Measurements from ENCODE around the gene ELP5.

The ELP5 gene

DNA sequence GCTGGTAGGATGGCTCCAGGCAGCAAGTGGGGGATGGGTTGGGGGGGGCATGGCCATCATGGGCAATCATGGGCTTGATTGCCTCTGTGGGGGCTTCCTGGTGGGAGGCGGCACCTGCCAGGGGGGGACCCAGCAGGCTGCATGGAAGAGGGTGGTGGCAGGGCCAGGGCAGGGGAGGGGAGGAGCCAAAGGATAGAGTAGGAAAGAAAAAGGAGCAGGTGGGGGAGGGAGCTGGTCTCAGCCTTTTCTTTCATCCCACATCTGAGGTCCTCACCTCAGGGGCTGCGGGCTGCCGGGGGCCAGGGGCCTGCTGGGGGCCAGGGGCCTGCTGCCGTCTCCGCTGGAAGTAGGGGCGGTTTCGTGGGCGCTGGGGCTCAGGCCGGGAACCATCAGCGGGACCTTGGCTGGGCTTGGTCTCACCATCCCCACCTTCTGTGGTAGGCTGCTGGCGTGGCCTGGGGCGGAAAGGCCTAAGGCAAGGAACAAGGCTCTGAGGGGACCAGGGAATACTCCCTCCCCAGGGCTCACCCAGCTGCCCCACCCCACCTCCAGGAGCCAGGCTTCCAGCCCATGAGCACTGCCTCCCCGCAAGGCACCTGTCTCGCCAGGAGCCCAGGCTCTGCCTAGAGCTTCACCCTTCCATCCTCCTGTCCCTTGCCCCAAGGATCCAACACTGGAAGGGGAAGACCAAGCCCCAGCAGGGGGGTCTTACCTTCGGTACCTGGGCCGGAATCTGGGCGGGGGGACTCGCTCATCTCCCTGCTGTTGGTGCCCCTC, 37.4 kb downstream of the ELP5 start:
- no peak for DNase-seq (ENCODE audit: low read depth)
- no peak overlapping the region for H3K4me3 ChIP-seq (ENCODE audit: low read depth, low read length)
- TF ChIP-seq, protein P1, sequence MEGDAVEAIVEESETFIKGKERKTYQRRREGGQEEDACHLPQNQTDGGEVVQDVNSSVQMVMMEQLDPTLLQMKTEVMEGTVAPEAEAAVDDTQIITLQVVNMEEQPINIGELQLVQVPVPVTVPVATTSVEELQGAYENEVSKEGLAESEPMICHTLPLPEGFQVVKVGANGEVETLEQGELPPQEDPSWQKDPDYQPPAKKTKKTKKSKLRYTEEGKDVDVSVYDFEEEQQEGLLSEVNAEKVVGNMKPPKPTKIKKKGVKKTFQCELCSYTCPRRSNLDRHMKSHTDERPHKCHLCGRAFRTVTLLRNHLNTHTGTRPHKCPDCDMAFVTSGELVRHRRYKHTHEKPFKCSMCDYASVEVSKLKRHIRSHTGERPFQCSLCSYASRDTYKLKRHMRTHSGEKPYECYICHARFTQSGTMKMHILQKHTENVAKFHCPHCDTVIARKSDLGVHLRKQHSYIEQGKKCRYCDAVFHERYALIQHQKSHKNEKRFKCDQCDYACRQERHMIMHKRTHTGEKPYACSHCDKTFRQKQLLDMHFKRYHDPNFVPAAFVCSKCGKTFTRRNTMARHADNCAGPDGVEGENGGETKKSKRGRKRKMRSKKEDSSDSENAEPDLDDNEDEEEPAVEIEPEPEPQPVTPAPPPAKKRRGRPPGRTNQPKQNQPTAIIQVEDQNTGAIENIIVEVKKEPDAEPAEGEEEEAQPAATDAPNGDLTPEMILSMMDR (IDR thresholded peaks at IDR 0.05; ENCODE audit: insufficient read depth, low read depth, low read length, missing control alignments): no peak

DNA sequence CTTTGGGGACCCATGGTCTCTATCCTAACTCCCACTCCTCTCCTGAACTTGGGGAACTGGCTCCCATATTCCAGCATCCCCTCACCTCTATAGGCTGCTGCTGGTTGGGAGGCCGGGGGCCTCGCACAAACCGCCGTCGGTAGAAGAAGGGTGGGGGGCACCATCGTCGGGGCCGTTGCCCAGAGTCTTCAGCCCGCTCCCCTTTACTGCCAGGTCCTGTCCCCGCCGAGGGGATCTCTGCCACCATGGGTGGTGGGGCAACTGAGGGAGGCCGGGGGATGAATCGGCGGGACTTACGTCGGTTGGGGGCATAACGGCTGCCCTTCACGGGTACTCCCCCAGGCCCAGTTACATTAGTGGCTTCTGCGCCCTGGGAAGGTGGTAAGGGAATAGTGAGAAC, 38.2 kb downstream of the ELP5 start:
- no peak overlapping the region for H3K4me3 ChIP-seq (ENCODE audit: low read depth, low read length)
- no peak for DNase-seq (ENCODE audit: low read depth)
- TF ChIP-seq, protein P1 (IDR thresholded peaks at IDR 0.05; ENCODE audit: insufficient read depth, low read depth, low read length, missing control alignments): no peak

DNA sequence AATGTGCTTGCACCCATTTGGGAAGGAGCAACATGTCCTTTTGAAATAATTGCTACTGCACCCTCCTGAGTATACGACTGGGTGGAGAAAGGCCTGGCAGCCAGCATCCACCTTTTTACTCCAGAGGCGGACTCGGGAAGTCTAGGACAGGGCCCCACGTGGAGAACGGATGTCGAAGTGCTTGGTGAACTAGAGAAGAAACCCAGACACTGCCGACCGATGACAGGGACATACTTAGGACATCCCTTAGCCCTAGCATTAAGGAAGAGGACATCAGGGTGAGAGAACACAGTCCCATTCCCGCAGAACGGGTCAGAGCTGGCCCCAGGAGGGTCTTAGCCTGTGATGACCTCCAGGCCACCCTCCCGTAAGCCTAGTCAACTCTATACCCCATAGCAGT, 38.7 kb downstream of the ELP5 start:
- no peak for DNase-seq (ENCODE audit: low read depth)
- H3K4me3 ChIP-seq (ENCODE audit: low read depth, low read length): no peak overlapping the region
- TF ChIP-seq, protein P1 (IDR thresholded peaks at IDR 0.05; ENCODE audit: insufficient read depth, low read depth, low read length, missing control alignments): no peak

GRCh38 chr17:7292194-7292593, 40.2 kb downstream of the ELP5 start:
- TF ChIP-seq, protein P1 (IDR thresholded peaks at IDR 0.05; ENCODE audit: insufficient read depth, low read depth, low read length, missing control alignments): no peak
- no peak for DNase-seq (ENCODE audit: low read depth)
- H3K4me3 ChIP-seq (ENCODE audit: low read depth, low read length): no peak overlapping the region

DNA sequence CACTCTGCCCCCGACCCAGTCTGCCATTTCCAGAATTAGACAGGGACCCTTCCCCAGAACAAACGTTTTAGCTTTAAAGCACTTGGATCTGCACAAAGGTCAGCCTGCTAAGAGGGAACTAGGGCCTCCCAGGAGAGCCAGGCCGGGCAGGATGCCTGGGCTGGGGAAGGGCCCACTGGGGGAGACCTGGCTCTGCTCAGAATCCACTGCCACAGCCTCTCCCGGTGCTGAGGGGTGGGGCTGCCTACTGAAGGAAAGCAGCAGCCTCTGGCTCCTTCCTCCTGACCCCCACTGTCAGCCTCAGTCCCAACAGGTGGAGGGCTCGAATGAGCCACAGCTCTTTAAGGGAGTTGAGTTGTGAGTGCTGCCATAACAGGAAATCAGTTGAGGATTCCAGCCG, 40.7 kb downstream of the ELP5 start:
- no peak for DNase-seq (ENCODE audit: low read depth)
- TF ChIP-seq, protein P1 (IDR thresholded peaks at IDR 0.05; ENCODE audit: insufficient read depth, low read depth, low read length, missing control alignments): no peak
- no peak overlapping the region for H3K4me3 ChIP-seq (ENCODE audit: low read depth, low read length)

GRCh38 chr17:7293159-7293558, 41.1 kb downstream of the ELP5 start:
- DNase-seq (ENCODE audit: low read depth): no peak
- TF ChIP-seq, protein P1 (IDR thresholded peaks at IDR 0.05; ENCODE audit: insufficient read depth, low read depth, low read length, missing control alignments): no peak
- H3K4me3 ChIP-seq (ENCODE audit: low read depth, low read length): no peak overlapping the region
